Progenitor cell of endocrine pancreas (in vitro differentiated cells): ENCODE results near the gene CENPL. TPM values are rescaled to one million over a fixed set of nuclear protein-coding genes. Genes with fewer than 3 reads are reported as not detected.
"Not testable (repeated sequence)": the region's sequence is repeated elsewhere in the genome, so short reads cannot be mapped to it uniquely, and the experiment has no call there.

Source experiments
- DNase-seq: peaks from one replicate; pipeline ENCODE4 v3.0.0; 2021; ENCODE audit warnings: low spot score; ENCODE audit not compliant: unreplicated experiment
- H3K27ac Mint-ChIP-seq: 2 replicates; pipeline ENCODE4 v1.8.0; 2021; ENCODE audit warnings: mild to moderate bottlenecking, moderate library complexity, mixed read lengths
- H3K27me3 Mint-ChIP-seq: 2 replicates; pipeline ENCODE4 v1.8.0; 2021; ENCODE audit warnings: mixed read lengths
- H3K36me3 Mint-ChIP-seq: 2 replicates; pipeline ENCODE4 v1.8.0; 2022; ENCODE audit warnings: mixed read lengths; ENCODE audit not compliant: insufficient read depth
- H3K4me1 Mint-ChIP-seq: 2 replicates; pipeline ENCODE4 v1.8.0; 2021; ENCODE audit warnings: low read depth, mixed read lengths
- H3K4me3 Mint-ChIP-seq: 2 replicates; pipeline ENCODE4 v1.8.0; 2021; ENCODE audit warnings: low read depth, mild to moderate bottlenecking, moderate library complexity, mixed read lengths
- H3K9me3 Mint-ChIP-seq: 2 replicates; pipeline ENCODE4 v1.8.0; 2021; ENCODE audit warnings: low read depth, mixed read lengths
- CTCF ChIP-seq: fragments of 200-600 bp; sonication (generic); IDR thresholded peaks from one replicate; pipeline ENCODE4 v1.5.0; 2021; ENCODE audit warnings: antibody characterized with exemption, mild to moderate bottlenecking; ENCODE audit not compliant: unreplicated experiment
- total RNA-seq: library from RNA; stranded (reverse); gene quantifications from 2 replicates; pipeline ENCODE4 v1.2.1, GENCODE V29; 2021

CENPL gene
- total RNA-seq, 1 donor from 2014 or later, result 12.0 TPM

- Mint-ChIP-seq H3K4me1 (peaks cover 24% of the 10 kb centered on the region), H3K27ac (peak overlapping the region; percentile 91), H3K4me3 (no peak overlapping the region), H3K36me3 (peaks cover 42% of the 10 kb centered on the region), H3K9me3 (no peaks in the 10 kb centered on the region), H3K27me3 (no peaks in the 10 kb centered on the region)
- TF ChIP-seq CTCF, result no peak
- no peak for DNase-seq
Observed at GRCh38 chr1:173861731-173862145, 37.1 kb upstream of the CENPL start.

DNA sequence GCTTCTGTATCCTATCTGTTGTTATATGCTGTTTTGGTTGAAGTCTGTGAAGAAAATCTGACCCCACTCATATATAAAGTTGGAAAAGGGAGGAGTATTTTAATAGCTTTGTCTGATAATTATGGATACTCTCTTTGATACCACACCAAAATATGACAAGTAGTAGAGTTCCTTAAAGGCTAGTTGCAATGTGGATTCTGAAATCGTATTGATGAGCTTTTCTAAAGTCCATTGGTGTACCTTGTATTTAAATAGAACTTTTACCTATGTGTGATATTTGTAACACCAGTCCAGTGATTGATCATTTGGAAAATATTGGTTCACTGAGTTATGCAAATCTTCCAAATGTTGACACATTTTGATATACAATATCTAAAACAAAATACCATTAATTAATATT lies 35.4 kb upstream of the CENPL start:
- H3K27ac Mint-ChIP-seq, result peak overlapping the region; percentile 4
- H3K36me3 Mint-ChIP-seq, result peaks cover 35% of the 10 kb centered on the region
- peaks cover 7% of the 10 kb centered on the region for H3K4me1 Mint-ChIP-seq
- DNase-seq, result no peak
- H3K27me3 Mint-ChIP-seq, result no peaks in the 10 kb centered on the region
- no peak overlapping the region for H3K4me3 Mint-ChIP-seq
- TF ChIP-seq CTCF, result no peak
- no peaks in the 10 kb centered on the region for H3K9me3 Mint-ChIP-seq

DNA sequence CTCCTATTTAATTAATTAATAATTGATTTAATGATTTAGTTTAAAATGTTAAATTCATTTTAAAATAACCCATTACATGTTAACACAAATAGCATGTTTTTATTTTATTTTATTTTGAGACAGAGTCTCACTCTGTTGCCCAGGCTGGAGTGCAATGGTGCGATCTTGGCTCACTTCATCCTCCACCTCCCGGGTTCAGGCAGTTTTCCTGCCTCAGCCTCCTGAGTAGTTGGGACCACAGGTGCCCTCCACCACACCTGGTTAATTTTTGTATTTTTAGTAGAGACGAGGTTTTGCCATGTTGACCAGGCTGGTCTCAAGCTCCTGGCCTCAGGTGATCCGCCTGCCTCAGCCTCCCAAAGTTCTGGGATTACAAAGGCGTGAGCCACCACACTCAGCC lies 34.9 kb upstream of the CENPL start:
- DNase-seq, H3K27me3 Mint-ChIP-seq, H3K4me3 Mint-ChIP-seq, H3K27ac Mint-ChIP-seq, H3K4me1 Mint-ChIP-seq, H3K9me3 Mint-ChIP-seq: not testable (repeated sequence)
- H3K36me3 Mint-ChIP-seq, result peaks cover 34% of the 10 kb centered on the region

- peaks cover 7% of the 10 kb centered on the region for H3K4me1 Mint-ChIP-seq
- DNase-seq, result no peak
- no peak overlapping the region for H3K4me3 Mint-ChIP-seq
- no peak for TF ChIP-seq CTCF
- H3K9me3 Mint-ChIP-seq, result no peaks in the 10 kb centered on the region
- H3K27me3 Mint-ChIP-seq, result no peaks in the 10 kb centered on the region
- H3K36me3 Mint-ChIP-seq, result peaks cover 30% of the 10 kb centered on the region
- H3K27ac Mint-ChIP-seq, result peak overlapping the region; percentile 57
Observed at GRCh38 chr1:173857363-173857917, 32.8 kb upstream of the CENPL start.

DNA sequence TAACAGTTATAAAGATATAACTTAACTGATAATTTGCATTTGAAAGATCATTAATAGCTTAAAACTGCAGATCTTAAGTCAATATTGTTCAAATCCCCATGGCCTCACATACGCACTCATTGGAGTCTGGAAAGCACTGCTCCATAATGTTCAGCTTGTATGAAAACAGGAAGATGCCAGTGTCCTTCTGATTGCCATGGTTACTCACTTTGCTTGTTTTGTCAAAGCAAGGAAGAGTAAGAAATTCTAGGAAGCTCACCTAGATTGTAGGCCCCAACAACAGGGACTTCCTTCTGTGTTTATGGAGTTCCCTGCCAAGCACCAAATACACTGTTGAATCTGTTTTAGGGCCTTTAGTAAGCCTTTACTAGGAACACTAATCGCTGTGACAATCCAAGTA lies 32.2 kb upstream of the CENPL start:
- TF ChIP-seq CTCF, result no peak
- H3K36me3 Mint-ChIP-seq, result peaks cover 32% of the 10 kb centered on the region
- peaks cover 10% of the 10 kb centered on the region for H3K4me1 Mint-ChIP-seq
- no peak overlapping the region for H3K27ac Mint-ChIP-seq
- H3K27me3 Mint-ChIP-seq, result no peaks in the 10 kb centered on the region
- no peak for DNase-seq
- H3K9me3 Mint-ChIP-seq, result no peaks in the 10 kb centered on the region
- H3K4me3 Mint-ChIP-seq, result no peak overlapping the region

- no peak overlapping the region for H3K4me3 Mint-ChIP-seq
- peaks cover 10% of the 10 kb centered on the region for H3K4me1 Mint-ChIP-seq
- peaks cover 32% of the 10 kb centered on the region for H3K36me3 Mint-ChIP-seq
- TF ChIP-seq CTCF, result no peak
- H3K27me3 Mint-ChIP-seq, result no peaks in the 10 kb centered on the region
- DNase-seq, result no peak
- no peak overlapping the region for H3K27ac Mint-ChIP-seq
- H3K9me3 Mint-ChIP-seq, result no peaks in the 10 kb centered on the region
Observed at GRCh38 chr1:173856014-173856413, 31.3 kb upstream of the CENPL start.
